ENCODE data around the gene BEX2. TPM values are rescaled to one million over a fixed set of nuclear protein-coding genes. Genes with fewer than 3 reads are reported as not detected.

BEX2 gene
- total RNA-seq, 2 donors from 2014 or later: 6.1 to 6.6 TPM

- H3K4me1 ChIP-seq: no peaks in the 10 kb centered on the region
- H3K4me3 ChIP-seq: no peak overlapping the region
- DNase-seq: no peak
- no peak overlapping the region for H3K9ac ChIP-seq (ENCODE audit: low read depth in 2 of 2, low read length in 2 of 2)
- H3K9me3 ChIP-seq: no peaks in the 10 kb centered on the region
- no peaks in the 10 kb centered on the region for H3K36me3 ChIP-seq
- TF ChIP-seq CTCF (IDR thresholded peaks at IDR 0.05): no peak
- no peaks in the 10 kb centered on the region for H3K27me3 ChIP-seq
- H3K27ac ChIP-seq: no peak overlapping the region
- intact Hi-C loops (cut with DNase I): no loop called here
Measured at GRCh38 chrX:103293118-103293517, 17.7 kb downstream of the BEX2 start.

DNA sequence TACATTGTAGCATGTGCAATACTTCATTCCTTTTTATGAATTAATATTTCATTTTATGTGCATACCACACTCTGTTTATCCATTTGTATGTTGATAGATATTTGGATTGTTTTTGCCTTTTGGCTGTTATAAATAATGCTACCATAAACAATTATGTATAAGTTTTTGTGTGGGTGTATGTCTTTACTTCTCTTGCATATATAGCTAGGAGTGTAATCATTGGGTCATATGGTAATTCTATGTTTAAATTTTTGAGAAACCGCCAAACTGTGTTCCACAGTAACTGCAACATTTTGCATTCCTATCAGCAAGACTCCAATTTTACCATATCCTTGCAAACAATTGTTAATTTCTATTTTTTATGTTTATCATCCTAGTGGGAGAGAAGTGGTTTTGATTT lies 31.2 kb downstream of the BEX2 start:
- TF ChIP-seq CTCF (IDR thresholded peaks at IDR 0.05): no peak
- H3K27me3 ChIP-seq: peaks cover 4% of the 10 kb centered on the region
- no peaks in the 10 kb centered on the region for H3K4me1 ChIP-seq
- no peak for DNase-seq
- intact Hi-C loops (cut with DNase I): no loop called here
- H3K9ac ChIP-seq (ENCODE audit: low read depth in 2 of 2, low read length in 2 of 2): no peak overlapping the region
- no peak overlapping the region for H3K4me3 ChIP-seq
- no peak overlapping the region for H3K27ac ChIP-seq
- H3K36me3 ChIP-seq: no peaks in the 10 kb centered on the region
- H3K9me3 ChIP-seq: no peaks in the 10 kb centered on the region

- DNase-seq: no peak
- Histone ChIP-seq H3K9ac (ENCODE audit: low read depth in 2 of 2, low read length in 2 of 2) (no peak within 1 kb of the TSS), H3K9me3 (no peaks in the 10 kb centered on the region), H3K36me3 (no peaks in the 10 kb centered on the region), H3K4me1 (no peaks in the 10 kb centered on the region), H3K27me3 (peaks cover 4% of the 10 kb centered on the region), H3K4me3 (no peak within 1 kb of the TSS), H3K27ac (no peak within 1 kb of the TSS)
- TF ChIP-seq CTCF (IDR thresholded peaks at IDR 0.05): no peak
- intact Hi-C loops (cut with DNase I): no loop called here
Measured at GRCh38 chrX:103276581-103277002, 34.2 kb downstream of the BEX2 start, which contains the start of gene TCEAL5. TCEAL5 (minus strand) TSS chrX:103276750; CDS start chrX:103274563, 2,187 bp downstream.

DNA sequence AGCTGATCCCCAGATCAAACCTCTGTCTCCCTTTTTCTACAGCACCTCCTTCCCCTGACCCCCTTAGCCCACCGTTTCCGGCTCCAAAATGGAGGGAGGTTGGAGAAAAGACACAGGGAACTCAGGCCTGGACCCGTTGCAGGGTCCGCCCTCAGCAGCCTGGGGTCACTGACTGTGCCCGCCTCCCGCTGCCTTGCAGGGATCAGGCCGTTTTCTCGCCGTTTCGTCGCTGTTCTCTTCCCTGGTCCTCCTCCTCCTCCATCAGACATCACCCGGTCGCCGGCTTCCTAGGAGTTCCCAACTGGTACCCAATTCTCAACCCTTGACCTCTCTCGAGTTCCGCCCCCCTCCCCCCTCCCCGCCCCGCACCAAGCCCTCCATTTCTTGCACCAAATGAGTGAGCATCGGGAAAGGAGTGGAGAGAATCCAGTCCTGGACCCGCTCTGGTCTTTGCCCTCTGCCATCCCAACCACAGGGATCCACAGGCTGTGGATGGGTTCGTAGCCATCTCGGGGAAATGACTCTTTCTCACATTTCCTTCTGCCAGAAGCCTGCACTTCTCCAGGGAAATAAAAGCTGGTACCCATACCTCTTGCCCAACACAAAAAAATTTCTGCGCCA lies 34.7 kb downstream of the BEX2 start:
- no peak overlapping the region for H3K4me3 ChIP-seq
- no peak for DNase-seq

DNA sequence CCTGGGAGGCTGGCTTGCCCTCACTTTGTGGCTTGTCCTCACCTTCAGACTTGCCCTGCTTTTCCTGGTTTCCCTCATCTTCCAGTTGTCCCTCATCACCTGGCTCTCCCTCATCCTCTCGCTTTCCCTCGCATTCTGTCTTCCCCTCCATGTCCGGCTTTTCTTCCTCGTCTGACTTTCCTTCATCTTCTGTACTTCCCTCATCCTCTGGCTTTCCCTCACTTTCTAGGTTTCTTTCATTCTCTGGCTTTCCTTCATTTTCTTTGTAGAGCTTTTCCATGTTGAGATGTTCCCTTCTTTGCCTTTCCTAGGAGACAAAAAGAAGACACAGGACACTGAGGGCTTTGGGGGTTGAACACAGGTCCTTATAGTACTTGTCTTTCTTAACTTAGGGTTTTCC lies 36.5 kb downstream of the BEX2 start:
- TF ChIP-seq CTCF (IDR thresholded peaks at IDR 0.05): no peak
- no peak overlapping the region for H3K27ac ChIP-seq
- no peak for DNase-seq
- H3K4me3 ChIP-seq: no peak overlapping the region
- no peaks in the 10 kb centered on the region for H3K9me3 ChIP-seq
- H3K27me3 ChIP-seq: peaks cover 4% of the 10 kb centered on the region
- H3K36me3 ChIP-seq: no peaks in the 10 kb centered on the region
- H3K4me1 ChIP-seq: no peaks in the 10 kb centered on the region
- H3K9ac ChIP-seq (ENCODE audit: low read depth in 2 of 2, low read length in 2 of 2): no peak overlapping the region
- intact Hi-C loops (cut with DNase I): no loop called here

More for the DNA sequence above, 34.7 kb downstream of the BEX2 start:
- H3K27ac ChIP-seq: no peak overlapping the region
- intact Hi-C loops (cut with DNase I): no loop called here
- TF ChIP-seq CTCF (IDR thresholded peaks at IDR 0.05): no peak
- H3K27me3 ChIP-seq: peaks cover 4% of the 10 kb centered on the region
- H3K9ac ChIP-seq (ENCODE audit: low read depth in 2 of 2, low read length in 2 of 2): no peak overlapping the region
- no peaks in the 10 kb centered on the region for H3K36me3 ChIP-seq
- H3K4me1 ChIP-seq: no peaks in the 10 kb centered on the region
- no peaks in the 10 kb centered on the region for H3K9me3 ChIP-seq

Other genes starting within 250 kb of the BEX2 start
- gene BEX1, start 246.8 kb downstream of the BEX2 start, total RNA-seq: 1 to 10 TPM in 1 of 2 donors, under 1 TPM in 1; 0.77 to 1.9 TPM
- under 1 TPM in 1 of 2 donors, not detected in 1; 0.40 TPM for gene NXF3, start 217.8 kb downstream of the BEX2 start, total RNA-seq
- gene BEX4, start 95.9 kb downstream of the BEX2 start, total RNA-seq: 10 to 100 TPM in 1 of 2 donors, 1 to 10 TPM in 1; 7.6 to 16.4 TPM
- gene TCEAL8, start 55.8 kb downstream of the BEX2 start, total RNA-seq: 10 to 100 TPM; 39.0 to 44.4 TPM
- under 1 TPM in 1 of 2 donors, not detected in 1; 0.35 TPM for gene TCEAL5, start 34.2 kb downstream of the BEX2 start, total RNA-seq
- 1 to 10 TPM in 1 of 2 donors, under 1 TPM in 1; 0.82 to 4.0 TPM for gene TCEAL7, start 19.2 kb upstream of the BEX2 start, total RNA-seq
- gene TCEAL9, start 45.5 kb upstream of the BEX2 start, total RNA-seq: 10 to 100 TPM; 23.9 to 34.7 TPM
- gene BEX3, start 65.5 kb upstream of the BEX2 start, total RNA-seq: 10 to 100 TPM; 33.7 to 44.9 TPM
- under 1 TPM; 0.10 to 0.16 TPM for gene RAB40A, start 208.5 kb upstream of the BEX2 start, total RNA-seq

All from colonic mucosa (tissue), 4 donors.